ENCODE measurements around the gene DBH. TPM values are rescaled to one million over a fixed set of nuclear protein-coding genes. Genes with fewer than 3 reads are reported as not detected.

Gene DBH
- total RNA-seq, 1 donor from 2014 or later: not detected

GRCh38 chr9:133667759-133668450 lies 31.7 kb downstream of the DBH start:
- H3K27ac Mint-ChIP-seq (ENCODE audit: unreplicated experiment): no peak overlapping the region
- H3K36me3 Mint-ChIP-seq (ENCODE audit: unreplicated experiment): no peaks in the 10 kb centered on the region
- no peak overlapping the region for H3K4me3 Mint-ChIP-seq (ENCODE audit: unreplicated experiment)
- no peak for DNase-seq (ENCODE audit: extremely low spot score, unreplicated experiment)
- peaks cover under 1% of the 10 kb centered on the region for H3K4me1 Mint-ChIP-seq (ENCODE audit: unreplicated experiment)
- no peaks in the 10 kb centered on the region for H3K9me3 Mint-ChIP-seq (ENCODE audit: unreplicated experiment)
- TF ChIP-seq CTCF (IDR thresholded peaks at IDR 0.05): no peak
- H3K27me3 Mint-ChIP-seq (ENCODE audit: unreplicated experiment): peaks cover 10% of the 10 kb centered on the region

GRCh38 chr9:133669182-133669801 lies 33.1 kb downstream of the DBH start:
- no peak overlapping the region for H3K27ac Mint-ChIP-seq (ENCODE audit: unreplicated experiment)

GRCh38 chr9:133670466-133670865 lies 34.3 kb downstream of the DBH start:
- no peaks in the 10 kb centered on the region for H3K36me3 Mint-ChIP-seq (ENCODE audit: unreplicated experiment)
- DNase-seq (ENCODE audit: extremely low spot score, unreplicated experiment): no peak
- TF ChIP-seq CTCF (IDR thresholded peaks at IDR 0.05): no peak
- no peak overlapping the region for H3K27ac Mint-ChIP-seq (ENCODE audit: unreplicated experiment)
- H3K4me3 Mint-ChIP-seq (ENCODE audit: unreplicated experiment): no peak overlapping the region
- peaks cover 9% of the 10 kb centered on the region for H3K4me1 Mint-ChIP-seq (ENCODE audit: unreplicated experiment)
- peaks cover 19% of the 10 kb centered on the region for H3K27me3 Mint-ChIP-seq (ENCODE audit: unreplicated experiment)
- H3K9me3 Mint-ChIP-seq (ENCODE audit: unreplicated experiment): no peaks in the 10 kb centered on the region

More at GRCh38 chr9:133669182-133669801, 33.1 kb downstream of the DBH start:
- no peaks in the 10 kb centered on the region for H3K36me3 Mint-ChIP-seq (ENCODE audit: unreplicated experiment)
- H3K4me1 Mint-ChIP-seq (ENCODE audit: unreplicated experiment): peaks cover 9% of the 10 kb centered on the region
- no peak overlapping the region for H3K4me3 Mint-ChIP-seq (ENCODE audit: unreplicated experiment)
- peaks cover 13% of the 10 kb centered on the region for H3K27me3 Mint-ChIP-seq (ENCODE audit: unreplicated experiment)
- DNase-seq (ENCODE audit: extremely low spot score, unreplicated experiment): no peak
- no peaks in the 10 kb centered on the region for H3K9me3 Mint-ChIP-seq (ENCODE audit: unreplicated experiment)
- no peak for TF ChIP-seq CTCF (IDR thresholded peaks at IDR 0.05)

- Mint-ChIP-seq H3K9me3 (ENCODE audit: unreplicated experiment) (no peaks in the 10 kb centered on the region), H3K4me3 (ENCODE audit: unreplicated experiment) (no peak overlapping the region), H3K4me1 (ENCODE audit: unreplicated experiment) (peaks cover 9% of the 10 kb centered on the region), H3K27ac (ENCODE audit: unreplicated experiment) (no peak overlapping the region), H3K27me3 (ENCODE audit: unreplicated experiment) (peaks cover 26% of the 10 kb centered on the region), H3K36me3 (ENCODE audit: unreplicated experiment) (no peaks in the 10 kb centered on the region)
- no peak for DNase-seq (ENCODE audit: extremely low spot score, unreplicated experiment)
- no peak for TF ChIP-seq CTCF (IDR thresholded peaks at IDR 0.05)
Observed at GRCh38 chr9:133671371-133671770, 35.2 kb downstream of the DBH start.

- no peaks in the 10 kb centered on the region for H3K9me3 Mint-ChIP-seq (ENCODE audit: unreplicated experiment)
- TF ChIP-seq CTCF (IDR thresholded peaks at IDR 0.05): no peak
- no peak for DNase-seq (ENCODE audit: extremely low spot score, unreplicated experiment)
- H3K27ac Mint-ChIP-seq (ENCODE audit: unreplicated experiment): no peak overlapping the region
- H3K4me1 Mint-ChIP-seq (ENCODE audit: unreplicated experiment): peaks cover 9% of the 10 kb centered on the region
- no peak overlapping the region for H3K4me3 Mint-ChIP-seq (ENCODE audit: unreplicated experiment)
- H3K36me3 Mint-ChIP-seq (ENCODE audit: unreplicated experiment): no peaks in the 10 kb centered on the region
- H3K27me3 Mint-ChIP-seq (ENCODE audit: unreplicated experiment): peaks cover 27% of the 10 kb centered on the region
Observed at GRCh38 chr9:133672503-133673257, 36.5 kb downstream of the DBH start.
